ENCODE data around the gene AGBL2.
"Not testable (repeated sequence)": the region's sequence is repeated elsewhere in the genome, so short reads cannot be mapped to it uniquely, and the experiment has no call there.

AGBL2 gene

DNA sequence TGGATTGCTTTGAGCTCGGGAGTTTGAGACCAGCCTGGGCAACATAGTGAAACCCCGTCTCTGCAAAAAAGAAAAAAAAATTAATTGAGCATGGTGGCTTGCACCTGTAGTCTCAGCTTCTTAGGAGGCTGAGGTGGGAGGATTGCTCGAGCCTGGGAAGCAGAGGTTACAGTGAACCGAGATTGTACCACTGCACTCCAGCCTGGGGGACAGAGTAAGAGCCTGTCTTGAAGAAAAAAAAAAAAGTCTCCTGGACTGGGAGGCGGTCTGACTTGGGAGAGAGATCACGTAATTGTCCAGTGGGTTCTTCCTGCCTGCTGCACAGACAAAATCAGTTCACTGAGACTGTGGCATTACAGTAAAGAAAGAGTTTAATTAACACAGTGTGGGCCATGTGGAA, 69.7 kb downstream of the AGBL2 start:
- Histone ChIP-seq H3K36me3 (no peaks in the 10 kb centered on the region), H3K27ac (no peak overlapping the region), H3K9me3 (no peaks in the 10 kb centered on the region), H3K4me1 (peaks cover 0 to 19% (median 12%) of the 10 kb centered on the region in 4 donors), H3K27me3 (no peaks in the 10 kb centered on the region), H3K4me3 (no peak overlapping the region)
- TF ChIP-seq, protein P1, sequence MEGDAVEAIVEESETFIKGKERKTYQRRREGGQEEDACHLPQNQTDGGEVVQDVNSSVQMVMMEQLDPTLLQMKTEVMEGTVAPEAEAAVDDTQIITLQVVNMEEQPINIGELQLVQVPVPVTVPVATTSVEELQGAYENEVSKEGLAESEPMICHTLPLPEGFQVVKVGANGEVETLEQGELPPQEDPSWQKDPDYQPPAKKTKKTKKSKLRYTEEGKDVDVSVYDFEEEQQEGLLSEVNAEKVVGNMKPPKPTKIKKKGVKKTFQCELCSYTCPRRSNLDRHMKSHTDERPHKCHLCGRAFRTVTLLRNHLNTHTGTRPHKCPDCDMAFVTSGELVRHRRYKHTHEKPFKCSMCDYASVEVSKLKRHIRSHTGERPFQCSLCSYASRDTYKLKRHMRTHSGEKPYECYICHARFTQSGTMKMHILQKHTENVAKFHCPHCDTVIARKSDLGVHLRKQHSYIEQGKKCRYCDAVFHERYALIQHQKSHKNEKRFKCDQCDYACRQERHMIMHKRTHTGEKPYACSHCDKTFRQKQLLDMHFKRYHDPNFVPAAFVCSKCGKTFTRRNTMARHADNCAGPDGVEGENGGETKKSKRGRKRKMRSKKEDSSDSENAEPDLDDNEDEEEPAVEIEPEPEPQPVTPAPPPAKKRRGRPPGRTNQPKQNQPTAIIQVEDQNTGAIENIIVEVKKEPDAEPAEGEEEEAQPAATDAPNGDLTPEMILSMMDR (IDR thresholded peaks at IDR 0.05), result no peak
- intact Hi-C loops (cut with DNase I; ENCODE audit: low total_unique reads), result loop anchor here (10.0 kb wide), 1 partner anchor 69 kb away; the partner anchor contains the start of gene AGBL2
- no peak for DNase-seq

DNA sequence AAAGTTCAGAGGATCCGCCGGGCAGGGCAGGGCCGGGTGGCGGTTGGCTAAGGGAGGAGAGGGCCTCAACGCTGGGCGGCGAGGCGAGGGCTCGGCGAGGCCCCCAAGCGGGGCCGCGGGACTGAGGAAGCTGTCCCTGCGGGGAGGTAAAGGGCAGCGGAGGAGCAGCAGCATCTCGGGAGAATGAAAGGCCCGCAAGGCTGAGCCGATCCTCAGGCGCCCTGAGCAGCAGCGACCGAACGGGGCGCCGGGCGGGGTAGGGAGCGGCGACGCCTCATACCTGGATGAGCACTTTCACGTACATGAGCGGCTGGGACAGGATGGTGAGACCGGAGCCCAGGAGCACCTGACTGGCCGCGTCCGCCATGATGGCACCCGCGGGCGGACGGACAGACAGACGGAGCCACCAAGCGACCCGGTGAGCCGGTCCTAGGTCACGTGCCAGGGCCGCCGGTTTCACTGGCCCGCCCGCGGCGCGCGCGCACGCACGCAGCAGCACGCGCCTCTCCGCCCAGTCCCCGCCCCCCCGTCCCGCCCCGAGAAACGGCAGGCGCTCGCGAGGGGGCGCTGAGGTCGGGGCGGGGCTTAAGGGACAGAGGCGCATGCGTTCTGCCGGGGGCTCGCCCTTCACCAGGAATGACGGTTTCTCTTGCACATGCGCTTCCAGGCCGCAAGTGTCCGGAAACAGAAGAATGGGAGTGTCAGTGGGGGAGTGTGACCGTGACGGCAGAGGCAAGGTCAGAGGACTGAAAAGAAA, 72.9 kb downstream of the AGBL2 start, which contains the start of gene MTCH2:
TSS of gene MTCH2 (minus strand) at position 461 of the 757 bp plus-strand sequence. CDS start at position 367, 94 bp downstream.
- intact Hi-C loops (cut with DNase I; ENCODE audit: low total_unique reads), result loop anchor here (10.0 kb wide), 1 partner anchor 73 kb away; the partner anchor contains the start of gene AGBL2
- TF ChIP-seq, protein P1 (IDR thresholded peaks at IDR 0.05), result peak; percentile 37 to 44
- peak within 1 kb of the TSS; percentile 71 to 88 for H3K4me3 ChIP-seq
- H3K4me1 ChIP-seq, result peaks cover 0 to 25% (median 15%) of the 10 kb centered on the region in 4 donors
- DNase-seq, result peak; percentile 94 to 98
- H3K27ac ChIP-seq, result peak within 1 kb of the TSS; percentile 90 to 91
- no peaks in the 10 kb centered on the region for H3K27me3 ChIP-seq
- peaks cover 4 to 15% (median 6%) of the 10 kb centered on the region in 3 donors for H3K36me3 ChIP-seq
- no peaks in the 10 kb centered on the region for H3K9me3 ChIP-seq

DNA sequence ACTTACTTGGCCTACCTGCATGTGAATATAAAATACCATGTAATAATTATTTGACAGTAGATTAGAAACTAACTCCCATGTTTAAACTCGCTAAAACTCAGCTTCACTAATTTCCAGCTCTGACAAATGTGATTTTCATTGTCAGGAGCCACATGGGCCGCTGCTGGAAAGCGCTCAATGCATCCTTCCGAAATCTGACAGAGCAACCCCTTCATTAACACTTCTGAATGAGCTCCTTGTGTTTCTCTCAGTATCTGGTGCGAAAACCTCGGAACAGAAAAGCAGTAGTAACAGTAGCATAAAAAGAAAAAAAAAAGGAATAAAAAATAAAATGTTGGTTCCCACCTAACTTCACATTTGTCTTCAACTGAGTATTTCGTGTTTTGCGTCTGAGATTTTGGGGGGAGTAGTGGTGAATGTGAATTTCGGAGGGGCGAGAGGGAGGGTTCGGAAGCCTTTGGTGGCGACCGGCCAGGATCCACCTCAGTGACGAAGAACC, 73.5 kb downstream of the AGBL2 start:
- peaks cover 0 to 25% (median 15%) of the 10 kb centered on the region in 4 donors for H3K4me1 ChIP-seq
- H3K36me3 ChIP-seq, result peaks cover 4 to 15% (median 12%) of the 10 kb centered on the region in 3 donors
- intact Hi-C loops (cut with DNase I; ENCODE audit: low total_unique reads), result loop anchor here (10.0 kb wide), 1 partner anchor 73 kb away; the partner anchor contains the start of gene AGBL2
- H3K4me3 ChIP-seq, result peak overlapping the region; percentile 71 to 88
- H3K27me3 ChIP-seq, result no peaks in the 10 kb centered on the region
- peak overlapping the region; percentile 90 to 91 for H3K27ac ChIP-seq
- no peak for DNase-seq
- TF ChIP-seq, protein P1 (IDR thresholded peaks at IDR 0.05), result no peak
- no peaks in the 10 kb centered on the region for H3K9me3 ChIP-seq

DNA sequence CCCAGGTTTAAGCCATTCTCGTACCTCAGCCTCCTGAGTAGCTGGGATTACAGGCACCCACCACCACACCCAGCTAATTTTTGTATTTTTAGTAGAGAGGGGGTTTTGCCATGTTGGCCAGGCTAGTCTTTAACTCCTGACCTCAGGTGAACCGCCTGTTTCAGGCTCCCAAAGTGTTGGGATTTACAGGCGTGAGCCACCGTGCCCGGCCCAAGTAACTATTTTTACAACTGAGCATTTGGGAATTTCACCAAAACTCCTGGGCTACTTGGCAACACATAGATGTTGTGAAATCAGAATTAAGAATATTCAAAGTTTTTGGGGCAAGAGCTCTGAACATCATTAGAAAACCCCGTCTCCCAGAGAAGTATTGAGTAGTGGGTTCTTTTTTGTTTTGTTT, 74.7 kb downstream of the AGBL2 start:
- Histone ChIP-seq H3K36me3 (peaks cover 4 to 24% (median 22%) of the 10 kb centered on the region in 3 donors), H3K27ac (peak overlapping the region in 1 of 2 donors; percentile 91), H3K4me1 (peaks cover 0 to 25% (median 15%) of the 10 kb centered on the region in 4 donors)
- intact Hi-C loops (cut with DNase I; ENCODE audit: low total_unique reads), result loop anchor here (10.0 kb wide), 1 partner anchor 74 kb away; the partner anchor contains the start of gene AGBL2
- H3K9me3 ChIP-seq, H3K27me3 ChIP-seq, DNase-seq, H3K4me3 ChIP-seq: not testable (repeated sequence)

DNA sequence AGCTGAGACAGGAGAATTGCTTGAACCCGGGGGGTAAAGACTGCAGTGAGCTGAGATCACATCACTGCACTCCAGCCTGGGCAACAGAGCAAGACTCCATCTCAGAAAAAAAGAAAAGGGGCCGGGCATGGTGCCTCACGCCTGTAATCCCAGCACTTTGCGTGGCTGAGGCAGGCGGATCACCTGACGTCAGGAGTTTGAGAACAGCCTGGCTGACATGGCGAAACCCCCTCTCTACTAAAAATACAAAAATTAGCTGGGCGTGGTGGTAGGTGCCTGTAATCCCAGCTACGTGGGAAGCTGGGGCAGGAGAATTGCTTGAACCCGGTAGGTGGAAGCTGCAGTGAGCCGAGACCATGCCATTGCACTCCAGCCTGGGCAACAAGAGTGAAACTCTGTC, 78.8 kb downstream of the AGBL2 start:
- Histone ChIP-seq H3K4me1 (peaks cover 0 to 14% (median 11%) of the 10 kb centered on the region in 4 donors), H3K36me3 (peaks cover 43 to 65% (median 50%) of the 10 kb centered on the region in 3 donors)
- DNase-seq; H3K4me3 ChIP-seq; H3K9me3 ChIP-seq; intact Hi-C loops (cut with DNase I; ENCODE audit: low total_unique reads); H3K27me3 ChIP-seq; H3K27ac ChIP-seq: not testable (repeated sequence)

DNA sequence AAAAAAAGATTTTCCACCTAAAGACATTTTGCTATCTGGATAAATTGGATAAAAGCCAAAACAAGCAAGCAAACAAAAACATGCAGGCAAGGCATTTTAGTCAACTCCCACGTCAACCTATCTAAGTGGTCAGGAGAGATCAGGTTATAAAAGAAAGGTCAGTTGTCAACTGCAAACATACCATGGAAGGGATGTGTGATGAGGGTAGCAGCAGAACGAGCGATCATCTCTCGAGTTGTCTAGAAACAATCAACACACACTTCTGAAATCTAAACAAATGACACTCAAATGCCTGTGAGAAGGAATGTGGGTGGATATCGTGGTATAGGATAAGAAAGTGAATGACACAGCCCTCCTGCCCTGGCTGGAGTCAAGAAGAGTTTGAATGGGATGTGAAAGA, 83.7 kb downstream of the AGBL2 start:
- no peak overlapping the region for H3K27ac ChIP-seq
- intact Hi-C loops (cut with DNase I; ENCODE audit: low total_unique reads), result no loop called here
- no peak for DNase-seq
- no peaks in the 10 kb centered on the region for H3K27me3 ChIP-seq
- no peaks in the 10 kb centered on the region for H3K4me1 ChIP-seq
- TF ChIP-seq, protein P1 (IDR thresholded peaks at IDR 0.05), result no peak
- H3K9me3 ChIP-seq, result no peaks in the 10 kb centered on the region
- no peak overlapping the region for H3K4me3 ChIP-seq
- peaks cover 82 to 100% (median 84%) of the 10 kb centered on the region in 3 donors for H3K36me3 ChIP-seq
